Measurements from ENCODE around the gene MAP3K5. TPM values are rescaled to one million over a fixed set of nuclear protein-coding genes. Genes with fewer than 3 reads are reported as not detected.

MAP3K5 gene
- total RNA-seq, 1 donor from 2014 or later, result 31.2 TPM

GRCh38 chr6:136639702-136640101 is 152.6 kb downstream of the MAP3K5 start:
- H3K4me1 ChIP-seq, result peaks cover 9% of the 10 kb centered on the region
- H3K36me3 ChIP-seq, result no peaks in the 10 kb centered on the region
- no peak overlapping the region for H3K4me3 ChIP-seq
- no peak for DNase-seq (ENCODE audit: extremely low spot score in 2 of 2)
- intact Hi-C loops (cut with DNase I), result no loop called here
- TF ChIP-seq POLR2A (IDR thresholded peaks at IDR 0.05) (no peak), POLR2AphosphoS5 (IDR thresholded peaks at IDR 0.05; ENCODE audit: insufficient read depth in 1 of 2, low read depth in 1 of 2) (no peak), CTCF (IDR thresholded peaks at IDR 0.05) (no peak)
- no peaks in the 10 kb centered on the region for H3K27me3 ChIP-seq
- H3K27ac ChIP-seq, result no peak overlapping the region
- no peaks in the 10 kb centered on the region for H3K9me3 ChIP-seq

GRCh38 chr6:136635615-136636014 is 156.7 kb downstream of the MAP3K5 start:
- intact Hi-C loops (cut with DNase I), result no loop called here
- Histone ChIP-seq H3K9me3 (no peaks in the 10 kb centered on the region), H3K27ac (no peak overlapping the region), H3K27me3 (no peaks in the 10 kb centered on the region), H3K4me3 (no peak overlapping the region), H3K4me1 (no peaks in the 10 kb centered on the region), H3K36me3 (no peaks in the 10 kb centered on the region)
- TF ChIP-seq POLR2A (IDR thresholded peaks at IDR 0.05) (no peak), CTCF (IDR thresholded peaks at IDR 0.05) (no peak), POLR2AphosphoS5 (IDR thresholded peaks at IDR 0.05; ENCODE audit: insufficient read depth in 1 of 2, low read depth in 1 of 2) (no peak)
- no peak for DNase-seq (ENCODE audit: extremely low spot score in 2 of 2)

- intact Hi-C loops (cut with DNase I), result no loop called here
- H3K4me3 ChIP-seq, result no peak overlapping the region
- no peaks in the 10 kb centered on the region for H3K36me3 ChIP-seq
- TF ChIP-seq POLR2AphosphoS5 (IDR thresholded peaks at IDR 0.05; ENCODE audit: insufficient read depth in 1 of 2, low read depth in 1 of 2) (no peak), CTCF (IDR thresholded peaks at IDR 0.05) (no peak), POLR2A (IDR thresholded peaks at IDR 0.05) (no peak)
- H3K9me3 ChIP-seq, result no peaks in the 10 kb centered on the region
- no peaks in the 10 kb centered on the region for H3K4me1 ChIP-seq
- no peak overlapping the region for H3K27ac ChIP-seq
- DNase-seq (ENCODE audit: extremely low spot score in 2 of 2), result no peak
- no peaks in the 10 kb centered on the region for H3K27me3 ChIP-seq
These were observed 158.9 kb downstream of the MAP3K5 start for GRCh38 chr6:136633355-136633754.

GRCh38 chr6:136628996-136629395 is 163.3 kb downstream of the MAP3K5 start:
- DNase-seq (ENCODE audit: extremely low spot score in 2 of 2), result no peak
- intact Hi-C loops (cut with DNase I), result no loop called here
- Histone ChIP-seq H3K4me1 (no peaks in the 10 kb centered on the region), H3K27me3 (no peaks in the 10 kb centered on the region), H3K27ac (no peak overlapping the region), H3K9me3 (no peaks in the 10 kb centered on the region), H3K36me3 (no peaks in the 10 kb centered on the region), H3K4me3 (no peak overlapping the region)
- no peak for TF ChIP-seq POLR2AphosphoS5 (IDR thresholded peaks at IDR 0.05; ENCODE audit: insufficient read depth in 1 of 2, low read depth in 1 of 2)
- TF ChIP-seq POLR2A (IDR thresholded peaks at IDR 0.05), result no peak
- no peak for TF ChIP-seq CTCF (IDR thresholded peaks at IDR 0.05)

GRCh38 chr6:136627191-136627590 is 165.1 kb downstream of the MAP3K5 start:
- no peak for DNase-seq (ENCODE audit: extremely low spot score in 2 of 2)
- intact Hi-C loops (cut with DNase I), result no loop called here
- Histone ChIP-seq H3K36me3 (no peaks in the 10 kb centered on the region), H3K27me3 (no peaks in the 10 kb centered on the region), H3K9me3 (no peaks in the 10 kb centered on the region), H3K4me1 (no peaks in the 10 kb centered on the region), H3K27ac (no peak overlapping the region), H3K4me3 (no peak overlapping the region)
- TF ChIP-seq POLR2AphosphoS5 (IDR thresholded peaks at IDR 0.05; ENCODE audit: insufficient read depth in 1 of 2, low read depth in 1 of 2) (no peak), CTCF (IDR thresholded peaks at IDR 0.05) (no peak), POLR2A (IDR thresholded peaks at IDR 0.05) (no peak)

All from vagina (tissue), 2 donors.